ENCODE results near the gene GPATCH11.

DNA sequence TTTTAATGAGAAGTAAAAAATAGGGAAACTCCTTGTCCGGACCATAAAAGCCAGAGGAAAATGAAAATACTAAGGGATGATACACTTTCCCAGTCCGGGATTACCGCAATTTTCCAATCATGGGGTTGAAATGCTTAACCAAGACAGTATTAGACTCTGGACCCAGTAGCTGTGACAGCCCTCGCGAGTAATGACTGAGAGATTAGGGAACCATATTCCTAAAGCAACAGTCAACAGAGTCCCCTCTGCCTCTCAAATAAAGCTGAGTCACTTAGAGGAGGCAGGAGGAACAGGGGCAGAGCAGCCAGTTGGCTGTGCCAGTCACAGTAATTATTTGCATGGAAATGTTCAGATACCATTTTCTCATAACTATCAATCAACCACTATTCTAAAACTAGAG is 34.8 kb downstream of the GPATCH11 start:
- TF ChIP-seq CEBPB (IDR thresholded peaks at IDR 0.05), result no peak
- TF ChIP-seq EGR1 (IDR thresholded peaks at IDR 0.05), result no peak
- no peak for TF ChIP-seq FOXM1 (IDR thresholded peaks at IDR 0.05; ENCODE audit: borderline replicate concordance, low read depth)
- no peak for TF ChIP-seq EP300 (IDR thresholded peaks at IDR 0.05; ENCODE audit: borderline replicate concordance)
- TF ChIP-seq CREB1 (IDR thresholded peaks at IDR 0.05; ENCODE audit: low read depth), result no peak
